GM12878 (cell line): ENCODE results near the gene NEUROD6. TPM values are rescaled to one million over a fixed set of nuclear protein-coding genes. Genes with fewer than 3 reads are reported as not detected.

Source experiments
- ATAC-seq: fragments of 200-7000 bp; cut with Tn5 transposase; 3 replicates; pipeline ENCODE4 v1.9.1; 2020; ENCODE audit warnings: mild to moderate bottlenecking, moderate library complexity
- BruUV-seq: library from RNA; stranded (reverse); fragments of 400-500 nt; replicated peaks from 2 replicates; lab custom pipeline; 2021; lab: Mats Ljungman, UMichigan
- CTCF ChIA-PET: fragments of 300-600 bp; sonication (Branson Sonifier 250); formaldehyde crosslinking; extraction: SDS; loops from one replicate; lab custom pipeline; 2021; ENCODE audit warnings: inconsistent platforms; lab: Yijun Ruan, JAX
- POLR2A ChIA-PET: fragments of 350-600 bp; formaldehyde crosslinking; extraction: SDS; loops from one replicate; lab custom pipeline; 2021; ENCODE audit warnings: inconsistent platforms; lab: Charles Lee
- RAD21 ChIA-PET: fragments of 300-600 bp; sonication (Branson Sonifier 250); formaldehyde crosslinking; loops from one replicate; lab custom pipeline; 2023; ENCODE audit warnings: antibody characterized with exemption; ENCODE audit not compliant: unreplicated experiment; lab: Charles Lee
- SMC1A ChIA-PET: fragments of 300-600 bp; sonication (Branson Sonifier 250); formaldehyde crosslinking; loops from one replicate; lab custom pipeline; 2023; ENCODE audit not compliant: unreplicated experiment, uncharacterized antibody; lab: Charles Lee
- DNase-seq: peaks from one replicate; pipeline ENCODE4 v3.0.0-alpha.2; 2011; ENCODE audit warnings: low read depth, low spot score
- FAIRE-seq: peaks from 3 replicates; lab custom pipeline; 2011; peaks lifted over from hg19 to GRCh38; lab: Jason Lieb, UNC
- H2AFZ ChIP-seq: 2 replicates; pipeline ENCODE4 v1.6.0; 2011; ENCODE audit warnings: low read depth, low read length, control low read depth; ENCODE audit not compliant: control insufficient read depth
- H3K27ac ChIP-seq: 2 replicates; pipeline ENCODE4 v1.5.1; 2011; ENCODE audit warnings: control low read depth; ENCODE audit not compliant: control insufficient read depth, insufficient read depth
- H3K27me3 ChIP-seq, 2 experiments: replicated peaks in 1 of 2; 2 replicates each; pipeline versions ENCODE4 v1.6.0 to v1.6.1; 2011; ENCODE audit warnings: low read length in 1 of 2; ENCODE audit not compliant: control insufficient read depth in 2 of 2, insufficient read depth in 2 of 2
- H3K36me3 ChIP-seq, 2 experiments: 2 replicates each; pipeline ENCODE4 v1.5.1; 2011; ENCODE audit warnings: low read length in 1 of 2; ENCODE audit not compliant: control insufficient read depth in 2 of 2, insufficient read depth in 2 of 2
- H3K4me1 ChIP-seq: 2 replicates; pipeline ENCODE4 v1.6.1; 2011; ENCODE audit warnings: mild to moderate bottlenecking, low read length, moderate library complexity, mixed read lengths; ENCODE audit not compliant: control insufficient read depth, insufficient read depth
- H3K4me2 ChIP-seq: 2 replicates; pipeline ENCODE4 v1.6.0; 2011; ENCODE audit warnings: control low read depth; ENCODE audit not compliant: control insufficient read depth, insufficient read depth
- H3K4me3 ChIP-seq: fragments of 200-600 bp; sonication (generic); 2 replicates; pipeline ENCODE4 v1.5.1; 2016
- H3K79me2 ChIP-seq: 2 replicates; pipeline ENCODE4 v1.6.0; 2011; ENCODE audit warnings: low read length; ENCODE audit not compliant: control insufficient read depth, insufficient read depth
- H3K9ac ChIP-seq: 2 replicates; pipeline ENCODE4 v1.8.0; 2011; ENCODE audit warnings: low read length, control low read depth, mixed read lengths; ENCODE audit not compliant: control insufficient read depth, insufficient read depth
- H3K9me3 ChIP-seq: replicated peaks from 3 replicates; pipeline ENCODE4 v1.5.1; 2011; ENCODE audit warnings: mild to moderate bottlenecking, low read length; ENCODE audit not compliant: control insufficient read depth, insufficient read depth
- H4K20me1 ChIP-seq: 2 replicates; pipeline ENCODE4 v1.6.0; 2011; ENCODE audit not compliant: control insufficient read depth, insufficient read depth
- ASH2L ChIP-seq: fragments of 300-600, 200-600 bp; sonication (generic); IDR thresholded peaks from 2 replicates; pipeline ENCODE4 v1.6.1; 2017; ENCODE audit warnings: low read depth, mild to moderate bottlenecking, borderline replicate concordance
- ATF2 ChIP-seq: IDR thresholded peaks from 2 replicates; pipeline ENCODE4 v1.6.1; 2012; ENCODE audit warnings: low read length, inconsistent platforms
- BHLHE40 ChIP-seq, 2 experiments: fragments of 450-650 bp in 1 of 2; IDR thresholded peaks; 2 replicates each; pipeline ENCODE4 v1.6.1; 2011 to 2017; ENCODE audit warnings: low read depth in 2 of 2, borderline replicate concordance in 1 of 2, improper control_type of control experiment in 1 of 2, low read length in 1 of 2, mild to moderate bottlenecking in 1 of 2
- IRF5 ChIP-seq: fragments of 450-650 bp; IDR thresholded peaks from 2 replicates; pipeline ENCODE4 v1.6.1; 2017; ENCODE audit warnings: borderline replicate concordance
- MAX ChIP-seq: IDR thresholded peaks from 2 replicates; pipeline ENCODE4 v1.6.1; 2012; ENCODE audit warnings: low read depth, low read length, improper control_type of control experiment
- NKRF ChIP-seq: fragments of 450-650 bp; conservative IDR thresholded peaks from 2 replicates; pipeline ENCODE4 v1.6.1; 2017; ENCODE audit warnings: mild to moderate bottlenecking, moderate library complexity
- PKNOX1 ChIP-seq: fragments of 450-650 bp; IDR thresholded peaks from 2 replicates; pipeline ENCODE4 v1.6.1; 2016; ENCODE audit warnings: mild to moderate bottlenecking
- RELA ChIP-seq: fragments of 450-650 bp; IDR thresholded peaks from 2 replicates; pipeline ENCODE4 v1.8.0; 2014; ENCODE audit warnings: borderline replicate concordance; ENCODE audit not compliant: partially characterized antibody
- SIN3A ChIP-seq: IDR thresholded peaks from 2 replicates; pipeline ENCODE4 v1.6.1; 2012; ENCODE audit warnings: low read depth, low read length, improper control_type of control experiment
- SKIL ChIP-seq: fragments of 450-650 bp; IDR thresholded peaks from 2 replicates; pipeline ENCODE4 v1.6.1; 2017; ENCODE audit warnings: mild to moderate bottlenecking, low read depth, inconsistent platforms; ENCODE audit not compliant: poor library complexity, severe bottlenecking
- SMC3 ChIP-seq: IDR thresholded peaks from 2 replicates; pipeline ENCODE4 v1.6.1; 2011; ENCODE audit warnings: low read length, improper control_type of control experiment, borderline replicate concordance
- SUPT20H ChIP-seq: IDR thresholded peaks from 2 replicates; pipeline ENCODE4 v1.6.1; 2011; ENCODE audit warnings: low read depth, mild to moderate bottlenecking, low read length, moderate library complexity, borderline replicate concordance; ENCODE audit not compliant: control insufficient read depth
- USF2 ChIP-seq: IDR thresholded peaks from 2 replicates; pipeline ENCODE4 v1.6.1; 2011; ENCODE audit warnings: low read depth, low read length, improper control_type of control experiment, borderline replicate concordance
- ZNF274 ChIP-seq: IDR thresholded peaks from one replicate; pipeline ENCODE4 v1.8.0; 2011; ENCODE audit not compliant: insufficient read length, insufficient read depth
- WGBS: methylation state at CpG from one replicate; pipeline ENCODE4 v1.1.6; 2016; ENCODE audit warnings: low lambda C conversion rate; ENCODE audit not compliant: insufficient replicate concordance, insufficient coverage; ENCODE audit errors: missing lambda C conversion rate; 5-methylcytosine and 5-hydroxymethylcytosine counted together
- in situ Hi-C: fragments of 300-500 bp; cut with MboI; formaldehyde crosslinking; loops from 9 replicates; pipeline ENCODE4 v1.14.3; 2018; ENCODE audit warnings: mixed read lengths
- intact Hi-C: fragments of 100-400 bp; cut with micrococcal nuclease; formaldehyde crosslinking; loops from one replicate; pipeline ENCODE4 v1.14.2; 2022; ENCODE audit not compliant: unreplicated experiment
- polyA plus RNA-seq, 11 experiments: library from polyadenylated mRNA; depleted of rRNA in 4 of 11; unstranded in 6 of 11; stranded (reverse) in 5 of 11; fragments of >200 nt; fragmentation: Nextera tagmentation in 4 of 11; fragmentation: Illumina TruSeq in 1 of 11; extraction: Ambion mirVana in 4 of 11; extraction: Trizol in 1 of 11; gene quantifications; 1 replicate in 1 of 11; 2 replicates in 10 of 11; pipeline versions ENCODE4 v1.2.1 to v1.2.3, GENCODE V29; 2011 to 2016; ENCODE audit warnings: inconsistent platforms in 2 of 11, missing spikeins in 2 of 11, low read depth in 1 of 11
- total RNA-seq, 4 experiments: library from RNA; depleted of rRNA in 3 of 4; stranded (reverse); fragments of >200 nt in 3 of 4; fragmentation: Illumina TruSeq in 1 of 4; extraction: Trizol in 1 of 4; gene quantifications; 2 replicates each; pipeline versions ENCODE4 v1.2.1 to v1.2.3, GENCODE V29; 2013 to 2021

Gene NEUROD6
- total and polyA plus RNA-seq, 10 of the 15 experiments (the other 5 are each of a cell fraction or from before 2014, with no cell fraction given) = not detected

GRCh38 chr7:31312889-31313288 lies 27.6 kb downstream of the NEUROD6 start:
- ChIA-PET RAD21 (no interaction called here), SMC1A (no interaction called here), CTCF (no interaction called here), POLR2A (no interaction called here)
- H3K9me3 ChIP-seq = no peaks in the 10 kb centered on the region
- no peak overlapping the region for H3K27ac ChIP-seq
- intact Hi-C loops = no loop called here
- no peaks in the 10 kb centered on the region for H4K20me1 ChIP-seq
- ATAC-seq (no peak), DNase-seq (no peak), FAIRE-seq (no peak)
- no TSS peak for BruUV-seq
- H3K9ac ChIP-seq = no peak overlapping the region
- H3K4me3 ChIP-seq = no peak overlapping the region
- peaks cover 0 to 2% of the 10 kb centered on the region in 2 experiments; a peak in 1 of 4 replicates for H3K27me3 ChIP-seq
- 25% methylated on average over 7 of the region's 7 CpGs for WGBS
- in situ Hi-C loops = no loop called here
- no peak overlapping the region for H3K4me2 ChIP-seq
- no peak overlapping the region for H2AFZ ChIP-seq
- no peaks in the 10 kb centered on the region for H3K79me2 ChIP-seq
- H3K36me3 ChIP-seq = no peaks in the 10 kb centered on the region
- no peaks in the 10 kb centered on the region for H3K4me1 ChIP-seq
- no peak for TF ChIP-seq ASH2L
- TF ChIP-seq PKNOX1 = no peak
- TF ChIP-seq SMC3 = no peak
- TF ChIP-seq NKRF = no peak
- TF ChIP-seq ZNF274 = no peak
- TF ChIP-seq IRF5 = no peak
- TF ChIP-seq MAX = no peak
- TF ChIP-seq SUPT20H = no peak
- TF ChIP-seq USF2 = no peak
- no peak for TF ChIP-seq BHLHE40 (IDR thresholded peaks at IDR 0.05; ENCODE audit: borderline replicate concordance in 1 of 2, low read depth in 2 of 2, low read length in 1 of 2)
- TF ChIP-seq ATF2 = no peak
- no peak for TF ChIP-seq RELA
- no peak for TF ChIP-seq SKIL
- no peak for TF ChIP-seq SIN3A
